GM12873 (cell line): ENCODE measurements around the gene NTN5.
A peak's percentile ranks its signal among the peaks of the same experiment; 100 is the strongest.

Experiments
- CTCF ChIP-seq: IDR thresholded peaks from 2 replicates; pipeline ENCODE4 v1.5.1; 2012; ENCODE audit warnings: low read depth, mild to moderate bottlenecking, moderate library complexity, low read length, control low read depth; ENCODE audit not compliant: insufficient read depth; ENCODE audit errors: missing control alignments

NTN5 gene

GRCh38 chr19:48650974-48651682 lies 21.7 kb downstream of the NTN5 start:
- TF ChIP-seq CTCF: no peak

GRCh38 chr19:48648134-48648533 lies 24.7 kb downstream of the NTN5 start:
- no peak for TF ChIP-seq CTCF

GRCh38 chr19:48646722-48647216 lies 26.0 kb downstream of the NTN5 start:
- no peak for TF ChIP-seq CTCF

- TF ChIP-seq CTCF: peak; percentile 82
Observed at GRCh38 chr19:48646001-48646721, 26.7 kb downstream of the NTN5 start, which contains the start of gene CA11. Gene CA11 (minus strand): TSS chr19:48646187. CDS start chr19:48645632, 555 bp downstream.

- no peak for TF ChIP-seq CTCF
Observed at GRCh38 chr19:48645620-48646000, 27.2 kb downstream of the NTN5 start.

- no peak for TF ChIP-seq CTCF
Observed at GRCh38 chr19:48644839-48645619, 27.8 kb downstream of the NTN5 start.

- no peak for TF ChIP-seq CTCF
Observed at GRCh38 chr19:48644355-48644754, 28.5 kb downstream of the NTN5 start.
